ENCODE measurements around the gene PDK1.

PDK1 gene

GRCh38 chr2:172642301-172643020 lies 86.6 kb downstream of the PDK1 start:
- no peak for DNase-seq (ENCODE audit: low read depth, low spot score)

GRCh38 chr2:172643142-172643541 lies 87.3 kb downstream of the PDK1 start:
- DNase-seq (ENCODE audit: low read depth, low spot score) = no peak

GRCh38 chr2:172647439-172647838 lies 91.5 kb downstream of the PDK1 start:
- DNase-seq (ENCODE audit: low read depth, low spot score) = no peak

- no peak for DNase-seq (ENCODE audit: low read depth, low spot score)
These were observed 99.4 kb downstream of the PDK1 start for GRCh38 chr2:172655091-172655837.

GRCh38 chr2:172655838-172656573 lies 100.1 kb downstream of the PDK1 start:
- DNase-seq (ENCODE audit: low read depth, low spot score) = no peak
